Activated effector memory CD4-positive, alpha-beta T cell treated with anti-CD3 and anti-CD28 coated beads, Interleukin-2, amount 50 U/mL, for 16 hours (primary cell): ENCODE results near the gene KCNF1.
A peak's percentile ranks its signal among the peaks of the same experiment; 100 is the strongest.

ENCODE experiments used
- DNase-seq: peaks from one replicate; pipeline ENCODE4 v3.0.0-alpha.2; 2020

Gene KCNF1

GRCh38 chr2:10947005-10947440 lies 35.3 kb downstream of the KCNF1 start:
- DNase-seq = peak; percentile 43

DNA sequence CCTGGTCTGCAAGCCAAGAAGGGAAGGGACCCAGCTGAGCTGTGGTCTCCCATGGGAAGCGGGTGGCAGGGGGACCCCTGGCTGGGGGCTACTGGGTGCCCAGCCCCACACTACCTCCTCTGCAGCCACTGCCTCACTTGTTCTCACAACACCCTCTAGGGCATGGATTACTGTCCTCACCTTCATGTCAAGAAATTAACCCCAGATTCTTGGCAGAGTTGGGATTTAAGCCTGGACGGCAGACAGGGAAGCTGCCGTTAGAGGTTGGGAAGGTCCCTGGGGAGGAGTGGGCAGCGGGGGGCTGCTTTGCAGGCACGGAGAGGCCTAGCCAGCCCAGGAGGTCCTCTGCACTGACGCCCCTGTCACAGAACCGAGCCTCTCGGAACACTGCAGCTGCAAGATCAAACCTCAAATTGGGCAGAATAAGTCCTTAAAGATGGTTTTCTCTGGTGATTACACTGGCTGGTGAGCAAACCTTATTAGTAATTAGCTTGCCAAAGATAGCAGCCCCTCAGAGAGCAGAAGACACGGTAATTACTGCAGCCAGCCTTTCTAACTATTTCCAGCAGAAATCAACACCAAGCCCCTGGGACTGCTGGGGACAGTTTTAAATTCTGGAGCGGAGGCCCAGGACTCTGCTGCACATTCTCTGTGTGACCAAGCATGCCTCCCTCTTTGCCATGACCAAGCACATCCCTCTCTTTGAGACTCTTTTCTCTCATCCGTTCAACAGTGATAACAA lies 35.9 kb downstream of the KCNF1 start:
- DNase-seq = peak; percentile 36

DNA sequence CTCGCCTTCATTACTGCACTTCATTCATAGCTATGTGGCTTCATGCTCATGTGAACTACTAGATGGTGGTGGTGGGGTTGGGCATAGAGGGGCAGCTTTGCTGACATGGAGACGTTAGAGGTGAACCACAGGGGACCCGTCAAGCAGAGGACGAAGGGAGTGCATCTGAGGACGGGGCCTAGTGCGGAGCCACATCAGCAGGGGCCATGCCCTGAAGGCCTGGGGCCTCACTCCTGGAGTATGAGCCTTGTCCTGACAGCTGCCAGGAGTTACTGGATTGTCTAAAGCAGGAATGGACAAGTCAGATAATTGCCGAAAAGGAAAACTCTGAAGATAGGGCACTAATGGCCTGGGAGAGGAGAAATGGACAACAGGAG lies 36.4 kb downstream of the KCNF1 start:
- peak; percentile 27 for DNase-seq

DNA sequence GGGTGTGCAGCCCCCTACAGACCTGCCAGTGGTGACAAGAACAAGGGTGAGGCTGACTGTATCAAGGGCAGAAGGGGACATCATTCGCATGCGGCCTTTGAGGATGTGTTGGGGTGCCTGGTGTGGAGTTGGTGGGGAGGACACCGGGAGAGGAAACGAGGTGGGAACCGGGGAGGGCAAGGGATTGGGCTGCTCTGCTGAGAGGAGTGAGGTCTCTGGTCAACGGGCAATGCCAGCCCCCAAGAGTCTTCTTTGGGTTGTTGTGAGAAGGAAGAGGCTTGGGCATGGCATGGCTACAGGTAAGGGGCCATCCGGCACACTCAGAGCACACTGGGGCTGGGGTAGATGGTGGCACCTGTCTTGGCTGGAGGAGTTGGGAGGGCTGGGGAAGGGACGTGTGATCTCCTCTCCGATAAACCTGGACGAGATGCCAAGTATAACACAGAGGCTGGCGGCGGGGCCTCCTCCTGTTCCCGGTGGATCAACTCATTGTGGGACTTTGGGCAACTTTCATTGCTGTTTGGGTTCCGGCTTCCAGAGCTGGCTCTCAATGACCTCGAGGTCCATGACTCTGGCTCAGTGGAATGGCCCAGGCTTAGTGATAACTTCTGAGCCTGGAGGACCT lies 37.0 kb downstream of the KCNF1 start:
- DNase-seq = peak; percentile 55

DNA sequence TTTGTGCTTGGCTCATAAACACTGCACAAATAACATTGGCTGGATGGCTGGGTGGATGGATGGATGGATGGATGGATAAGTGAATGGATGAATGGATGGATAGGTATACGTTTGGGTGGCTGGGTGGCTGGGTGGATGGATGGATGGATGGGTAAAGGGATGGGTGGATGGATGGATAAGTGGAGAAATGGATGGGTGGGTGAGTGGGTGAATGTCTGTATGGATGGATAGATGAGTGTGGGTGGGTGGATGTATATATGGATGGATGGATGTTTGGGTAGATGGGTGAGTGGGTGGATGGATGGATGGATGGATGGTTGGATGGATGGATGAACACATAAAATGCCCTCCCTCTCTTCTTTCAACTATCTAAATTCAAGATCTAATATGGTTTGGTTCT lies 38.1 kb downstream of the KCNF1 start:
- no peak for DNase-seq

- DNase-seq = peak; percentile 43
Observed at GRCh38 chr2:10951558-10952414, 40.1 kb downstream of the KCNF1 start.

DNA sequence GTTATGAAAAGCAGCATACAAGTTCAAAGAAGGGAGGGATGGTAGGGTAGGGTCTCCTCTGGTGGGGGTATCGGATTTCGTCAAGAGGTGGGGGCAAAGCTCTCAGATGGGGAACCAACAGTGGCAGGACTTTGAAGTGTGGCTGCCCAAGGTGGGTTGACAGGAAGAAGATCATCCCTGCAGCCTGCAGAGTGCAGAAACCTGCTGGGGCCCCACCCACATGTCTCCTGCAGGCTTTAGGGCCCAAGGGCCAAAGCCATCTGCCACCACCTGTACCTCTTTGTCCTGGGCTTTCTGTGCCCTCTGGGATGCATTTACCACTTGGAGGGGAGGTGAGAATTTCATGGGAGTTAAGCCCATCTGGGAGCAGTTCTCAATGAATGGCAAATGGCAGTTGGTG lies 42.7 kb downstream of the KCNF1 start:
- DNase-seq = no peak

DNA sequence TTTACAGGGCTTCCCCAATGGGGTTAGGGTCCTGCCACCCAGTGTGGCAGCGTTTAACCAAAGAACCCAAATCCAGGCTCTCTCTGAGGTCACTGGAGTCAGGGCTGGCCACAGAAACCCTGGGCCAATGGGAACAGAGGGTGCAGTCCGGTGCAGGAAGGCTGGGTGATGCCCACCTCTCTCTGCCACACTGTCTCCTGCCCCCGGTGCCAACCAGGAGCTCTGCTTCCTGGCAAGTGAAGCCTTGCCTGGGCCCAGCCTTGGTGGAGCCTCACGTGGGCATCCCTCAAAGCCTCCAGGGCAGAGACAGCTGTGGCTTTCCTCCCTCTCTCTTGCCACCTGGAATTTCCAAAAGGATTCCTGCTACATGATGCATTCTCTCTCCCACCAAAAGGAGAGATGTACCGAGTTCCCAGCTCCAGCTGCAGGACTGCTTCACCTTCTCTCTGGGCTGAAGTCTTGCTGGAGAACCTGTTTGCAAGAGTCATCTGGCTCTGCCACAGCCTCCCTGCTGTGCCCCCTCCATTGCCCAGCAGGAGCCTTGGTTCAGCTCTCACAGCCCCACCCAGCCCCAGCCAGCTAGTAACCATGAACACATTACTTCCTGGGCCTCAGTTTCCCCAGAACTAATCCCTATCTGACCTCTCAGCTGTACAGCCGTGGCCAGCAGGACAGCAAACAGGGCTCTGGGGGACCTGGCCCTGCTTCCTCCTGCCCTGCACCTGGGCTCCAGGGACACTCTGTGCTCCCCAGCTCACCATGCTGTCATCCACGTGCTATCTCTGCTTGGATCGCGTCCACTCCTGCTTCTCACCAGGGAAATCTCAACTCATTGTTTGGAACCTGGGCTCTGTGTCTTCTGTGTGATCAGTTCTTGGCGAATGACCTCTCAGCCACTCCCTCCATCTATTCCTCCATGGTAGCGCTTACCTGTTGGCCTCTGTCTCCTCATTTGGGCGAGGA lies 43.4 kb downstream of the KCNF1 start:
- peak; percentile 33 for DNase-seq

- DNase-seq = peak; percentile 38
Observed at GRCh38 chr2:10956006-10956790, 44.5 kb downstream of the KCNF1 start.

GRCh38 chr2:10957391-10957790 lies 45.7 kb downstream of the KCNF1 start:
- DNase-seq = peak; percentile 30

- peak; percentile 22 for DNase-seq
Observed at GRCh38 chr2:10958452-10958851, 46.7 kb downstream of the KCNF1 start.

DNA sequence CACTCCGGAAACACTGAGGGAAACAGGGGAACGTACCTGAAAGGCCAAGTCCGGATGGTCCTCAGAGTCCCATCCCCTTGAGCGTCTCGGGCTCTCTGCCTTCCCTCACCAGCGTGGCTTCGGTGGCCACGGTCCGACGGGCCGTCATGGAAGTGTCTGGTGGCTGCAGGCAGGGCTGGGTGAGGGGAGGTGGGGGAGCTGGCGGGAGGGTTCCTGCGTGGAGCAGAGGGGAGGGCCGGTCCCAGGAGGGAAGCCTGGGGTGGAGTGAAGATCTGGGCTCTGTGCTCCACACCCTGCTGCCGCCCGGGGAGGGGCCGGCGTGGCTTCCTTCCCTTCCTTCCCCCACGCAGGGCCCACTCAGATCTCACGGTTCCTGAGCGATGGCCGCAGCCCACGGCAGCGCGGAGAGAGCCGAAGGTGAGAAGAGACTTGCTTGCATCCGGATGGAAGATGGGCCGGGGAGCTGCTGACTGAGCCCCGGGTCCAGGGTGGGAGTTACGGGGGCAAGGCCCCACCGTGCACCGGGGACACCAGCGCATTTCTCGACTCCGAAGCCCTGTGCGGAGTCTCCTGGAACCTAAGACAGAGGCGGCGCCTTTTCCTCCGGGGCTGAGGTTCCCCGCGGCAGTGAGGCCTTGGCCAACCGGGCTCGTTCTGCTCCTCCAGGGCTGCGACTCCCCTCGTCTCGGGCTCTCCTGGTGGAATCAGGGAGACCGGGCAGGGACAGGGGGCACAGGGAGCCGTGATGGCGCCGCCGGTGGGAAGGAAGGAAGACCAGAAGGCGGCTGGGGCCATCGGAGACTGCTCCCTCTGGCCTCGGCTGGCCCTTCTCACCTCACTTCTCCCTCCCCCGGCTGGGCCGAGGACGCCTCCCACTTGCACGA lies 49.1 kb downstream of the KCNF1 start:
- peak; percentile 54 for DNase-seq

DNA sequence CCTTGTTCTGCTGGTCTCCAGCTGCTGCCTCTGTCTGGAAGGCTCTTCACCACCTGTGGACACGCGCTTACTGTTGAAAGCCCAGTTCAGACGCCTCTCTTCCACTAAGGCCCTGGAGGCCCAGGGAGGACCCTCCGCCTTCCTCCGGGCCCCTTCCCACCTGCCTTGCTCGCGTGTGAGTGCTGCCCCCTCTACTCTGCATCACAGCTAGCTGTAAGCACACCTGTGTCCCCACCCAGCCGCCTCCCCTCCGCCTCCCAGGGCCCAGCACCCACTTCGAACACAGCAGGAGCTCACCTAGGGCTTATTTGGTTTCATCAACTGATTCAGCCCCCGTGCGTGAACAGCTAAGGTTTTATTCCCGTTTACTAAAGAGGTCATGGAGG lies 49.7 kb downstream of the KCNF1 start:
- DNase-seq = no peak

GRCh38 chr2:10962004-10962403 lies 50.3 kb downstream of the KCNF1 start:
- DNase-seq = peak; percentile 36

- peak; percentile 9 for DNase-seq
Observed at GRCh38 chr2:10963155-10963554, 51.4 kb downstream of the KCNF1 start.
